HCT116 (cell line): Measurements from ENCODE around the gene XG. TPM values are rescaled to one million over a fixed set of nuclear protein-coding genes. Genes with fewer than 3 reads are reported as not detected.

Experiments used
- ATAC-seq: fragments of 200-7000 bp; cut with Tn5 transposase; 2 replicates; pipeline ENCODE4 v1.9.1; 2020; ENCODE audit warnings: mild to moderate bottlenecking, moderate library complexity
- BruUV-seq: library from RNA; stranded (reverse); fragments of 400-500 nt; replicated peaks from 2 replicates; lab custom pipeline; 2021; lab: Mats Ljungman, UMichigan
- CTCF ChIA-PET: fragments of 300-600 bp; sonication (Branson Sonifier 250); formaldehyde crosslinking; loops from one replicate; lab custom pipeline; 2021; ENCODE audit warnings: antibody characterized with exemption; lab: Charles Lee
- POLR2A ChIA-PET: fragments of 300-600, 350-600 bp; sonication (Branson Sonifier 250); formaldehyde crosslinking; loops from one replicate; lab custom pipeline; 2021; ENCODE audit warnings: antibody characterized with exemption; lab: Charles Lee
- RAD21 ChIA-PET, 2 experiments: fragments of 300-600 bp; sonication (Branson Sonifier 250); formaldehyde crosslinking; loops; one replicate each; lab custom pipeline; 2023; ENCODE audit warnings: low total read pairs in 2 of 2; ENCODE audit not compliant: uncharacterized antibody in 2 of 2, unreplicated experiment in 2 of 2, low non-redundant PET in 1 of 2; lab: Charles Lee
- DNase-seq: peaks from one replicate; pipeline ENCODE4 v3.0.0-alpha.2; 2010; ENCODE audit warnings: low read depth, low spot score
- H2AFZ ChIP-seq: fragments of 200-600 bp; shearing (Covaris generic), sonication (generic); 2 replicates; pipeline ENCODE4 v1.6.1; 2017; ENCODE audit warnings: low read depth, mixed run types, mixed read lengths, antibody characterized with exemption, low read length; ENCODE audit not compliant: poor library complexity, severe bottlenecking
- H3K27ac ChIP-seq: 2 replicates; pipeline ENCODE4 v1.5.1; 2012; ENCODE audit warnings: low read depth, low read length
- H3K27me3 ChIP-seq: fragments of 200-600 bp; sonication (generic); 2 replicates; pipeline ENCODE4 v1.6.1; 2016; ENCODE audit warnings: mixed run types, low read length, mixed read lengths; ENCODE audit not compliant: insufficient read depth
- H3K36me3 ChIP-seq, 2 experiments: fragments of 200-500 bp in 1 of 2; fragments of 200-600 bp in 1 of 2; sonication (Bioruptor generic) in 1 of 2; sonication (generic) in 1 of 2; 2 replicates each; pipeline versions ENCODE4 v1.5.1 to v1.6.1; 2014 to 2016; ENCODE audit warnings: low read length in 2 of 2, inconsistent platforms in 1 of 2, mixed read lengths in 1 of 2, mixed run types in 1 of 2; ENCODE audit not compliant: insufficient read depth in 2 of 2, control insufficient read depth in 1 of 2
- H3K4me1 ChIP-seq, 2 experiments: fragments of 200-600 bp in 1 of 2; sonication (generic) in 1 of 2; 2 replicates each; pipeline versions ENCODE4 v1.5.1 to v1.6.1; 2012 to 2017; ENCODE audit warnings: low read length in 2 of 2, inconsistent platforms in 1 of 2, mild to moderate bottlenecking in 1 of 2, mixed read lengths in 1 of 2, mixed run types in 1 of 2, moderate library complexity in 1 of 2; ENCODE audit not compliant: insufficient read depth in 2 of 2, control insufficient read depth in 1 of 2
- H3K4me2 ChIP-seq: fragments of 200-600 bp; sonication (generic); 2 replicates; pipeline ENCODE4 v1.6.1; 2017; ENCODE audit warnings: mixed run types, low read length, mixed read lengths
- H3K4me3 ChIP-seq, 2 experiments: fragments of 200-600 bp in 1 of 2; sonication (generic) in 1 of 2; replicated peaks in 1 of 2; 2 replicates each; pipeline ENCODE4 v1.5.1; 2011 to 2016; ENCODE audit warnings: low read length in 2 of 2, control low read depth in 1 of 2, low read depth in 1 of 2, mild to moderate bottlenecking in 1 of 2, mixed read lengths in 1 of 2, mixed run types in 1 of 2
- H3K79me2 ChIP-seq: fragments of 200-600 bp; sonication (generic); 2 replicates; pipeline ENCODE4 v1.6.1; 2017; ENCODE audit warnings: mild to moderate bottlenecking, mixed run types, low read length, moderate library complexity, mixed read lengths; ENCODE audit not compliant: insufficient read depth
- H3K9ac ChIP-seq: fragments of 200-600 bp; sonication (generic); 2 replicates; pipeline ENCODE4 v1.6.1; 2016; ENCODE audit warnings: low read length, mixed read lengths
- H3K9me2 ChIP-seq: fragments of 200-600 bp; sonication (generic), shearing (Covaris generic); 2 replicates; pipeline ENCODE4 v1.6.1; 2017; ENCODE audit warnings: mixed run types, mild to moderate bottlenecking, moderate library complexity; ENCODE audit not compliant: insufficient read depth
- H3K9me3 ChIP-seq, 2 experiments: fragments of 200-500 bp in 1 of 2; fragments of 200-600 bp in 1 of 2; sonication (Bioruptor generic) in 1 of 2; sonication (generic) in 1 of 2; 2 replicates each; pipeline ENCODE4 v1.6.1; 2014 to 2017; ENCODE audit warnings: low read length in 2 of 2, mixed read lengths in 2 of 2, inconsistent platforms in 1 of 2, low read depth in 1 of 2, mild to moderate bottlenecking in 1 of 2, mixed run types in 1 of 2, moderate library complexity in 1 of 2; ENCODE audit not compliant: control insufficient read depth in 1 of 2, insufficient read depth in 1 of 2
- H4K20me1 ChIP-seq: fragments of 200-600 bp; sonication (generic), shearing (Covaris generic); 2 replicates; pipeline ENCODE4 v1.6.1; 2017; ENCODE audit warnings: mixed run types, mild to moderate bottlenecking, moderate library complexity; ENCODE audit not compliant: insufficient read depth
- CEBPB ChIP-seq: IDR thresholded peaks from 2 replicates; pipeline ENCODE4 v1.6.1; 2012; ENCODE audit warnings: low read depth
- CTCF ChIP-seq, 3 experiments: fragments of 200-600 bp in 1 of 3; sonication (generic) in 1 of 3; IDR thresholded peaks in 2 of 3; conservative IDR thresholded peaks in 1 of 3; 2 replicates each; pipeline ENCODE4 v1.5.1; 2012 to 2017; ENCODE audit warnings: low read depth in 2 of 3, low read length in 2 of 3, antibody characterized with exemption in 1 of 3, borderline replicate concordance in 1 of 3, control low read depth in 1 of 3, mild to moderate bottlenecking in 1 of 3, mixed read lengths in 1 of 3, mixed run types in 1 of 3, moderate library complexity in 1 of 3; ENCODE audit not compliant: insufficient read depth in 1 of 3
- EGR1 ChIP-seq: IDR thresholded peaks from 2 replicates; pipeline ENCODE4 v1.6.1; 2012; ENCODE audit warnings: low read depth
- ELF1 ChIP-seq: IDR thresholded peaks from 2 replicates; pipeline ENCODE4 v1.6.1; 2012; ENCODE audit warnings: low read depth, borderline replicate concordance
- JUND ChIP-seq: IDR thresholded peaks from 2 replicates; pipeline ENCODE4 v1.6.1; 2012
- POLR2A ChIP-seq: IDR thresholded peaks from 2 replicates; pipeline ENCODE4 v1.7.0; 2011; ENCODE audit warnings: borderline replicate concordance; ENCODE audit not compliant: insufficient read depth, insufficient read length; ENCODE audit errors: extremely low read depth
- POLR2AphosphoS5 ChIP-seq: IDR thresholded peaks from 2 replicates; pipeline ENCODE4 v1.6.1; 2011; ENCODE audit warnings: mild to moderate bottlenecking, low read depth, low read length, moderate library complexity
- RAD21 ChIP-seq: IDR thresholded peaks from 2 replicates; pipeline ENCODE4 v1.6.1; 2012; ENCODE audit warnings: low read depth, mild to moderate bottlenecking
- SP1 ChIP-seq: IDR thresholded peaks from 2 replicates; pipeline ENCODE4 v1.6.1; 2012; ENCODE audit warnings: low read depth
- TCF7L2 ChIP-seq: IDR thresholded peaks from 2 replicates; pipeline ENCODE4 v1.7.0; 2011; ENCODE audit warnings: borderline replicate concordance, inconsistent platforms; ENCODE audit not compliant: insufficient read depth, insufficient read length; ENCODE audit errors: extremely low read depth
- YY1 ChIP-seq: IDR thresholded peaks from 2 replicates; pipeline ENCODE4 v1.6.1; 2011; ENCODE audit warnings: low read length, low read depth, moderate library complexity, mild to moderate bottlenecking; ENCODE audit not compliant: insufficient replicate concordance; ENCODE audit errors: extremely low read depth
- ZFX ChIP-seq: fragments of 450-650 bp; IDR thresholded peaks from 2 replicates; pipeline ENCODE4 v1.6.1; 2017
- ZNF274 ChIP-seq: fragments of 200-500 bp; sonication (Bioruptor generic); IDR thresholded peaks from 2 replicates; pipeline ENCODE4 v1.6.1; 2014; ENCODE audit warnings: mild to moderate bottlenecking, low read depth, low read length, inconsistent platforms
- intact Hi-C: fragments of 100-400 bp; cut with micrococcal nuclease; formaldehyde crosslinking; loops from 2 replicates; pipeline ENCODE4 v1.10.0; 2022
- total RNA-seq: library from RNA; stranded (reverse); gene quantifications from one replicate; pipeline ENCODE4 v1.2.1, GENCODE V29; 2021; ENCODE audit not compliant: unreplicated experiment
- TF ChIP-seq, protein P1 (sequence below): IDR thresholded peaks from 2 replicates; pipeline ENCODE4 v1.6.1; 2012
- TF ChIP-seq, protein P2 (sequence below): IDR thresholded peaks from 2 replicates; pipeline ENCODE4 v1.6.1; 2011; ENCODE audit warnings: mild to moderate bottlenecking, low read length, moderate library complexity; ENCODE audit not compliant: insufficient replicate concordance; ENCODE audit errors: extremely low read depth

The XG gene
- total RNA-seq, 1 experiment from 2014 or later, result not detected

DNA sequence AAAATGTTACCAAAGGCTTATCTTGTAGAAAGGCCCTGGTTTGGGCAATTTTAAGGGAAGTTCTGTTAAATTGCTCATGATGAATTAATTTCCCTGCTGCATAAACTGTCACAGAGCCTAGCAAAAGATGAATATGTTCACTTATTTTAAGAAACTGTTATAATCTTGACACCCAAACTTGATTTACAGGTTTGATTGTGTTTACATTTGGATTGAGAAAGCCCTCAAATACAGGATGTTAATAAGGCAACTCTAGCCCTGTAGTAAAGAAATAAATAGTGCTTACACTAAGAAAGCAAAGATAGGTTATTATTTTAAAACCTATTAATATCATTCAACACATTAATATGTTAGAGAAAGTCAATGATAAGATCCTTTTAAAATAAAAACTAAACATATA, 95.2 kb downstream of the XG start:
- intact Hi-C loops, result no loop called here
- CTCF ChIA-PET, result no interaction called here

More for the DNA sequence above, 95.2 kb downstream of the XG start:
- TF ChIP-seq, protein P1, sequence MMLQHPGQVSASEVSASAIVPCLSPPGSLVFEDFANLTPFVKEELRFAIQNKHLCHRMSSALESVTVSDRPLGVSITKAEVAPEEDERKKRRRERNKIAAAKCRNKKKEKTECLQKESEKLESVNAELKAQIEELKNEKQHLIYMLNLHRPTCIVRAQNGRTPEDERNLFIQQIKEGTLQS, result no peak
- no peak for TF ChIP-seq CTCF (IDR thresholded peaks at IDR 0.05 in 2 of 3, conservative IDR thresholded peaks at IDR 0.05 in 1 of 3; ENCODE audit: borderline replicate concordance in 1 of 3, insufficient read depth in 1 of 3, low read depth in 2 of 3, low read length in 2 of 3)
- no peak for TF ChIP-seq JUND
- TF ChIP-seq CEBPB, result no peak
- no peak for TF ChIP-seq ZFX
- TF ChIP-seq POLR2A, result no peak
- TF ChIP-seq ZNF274, result no peak
- TF ChIP-seq TCF7L2, result no peak
- TF ChIP-seq SP1, result no peak
- no peak for TF ChIP-seq YY1
- TF ChIP-seq RAD21, result no peak
- TF ChIP-seq, protein P2, sequence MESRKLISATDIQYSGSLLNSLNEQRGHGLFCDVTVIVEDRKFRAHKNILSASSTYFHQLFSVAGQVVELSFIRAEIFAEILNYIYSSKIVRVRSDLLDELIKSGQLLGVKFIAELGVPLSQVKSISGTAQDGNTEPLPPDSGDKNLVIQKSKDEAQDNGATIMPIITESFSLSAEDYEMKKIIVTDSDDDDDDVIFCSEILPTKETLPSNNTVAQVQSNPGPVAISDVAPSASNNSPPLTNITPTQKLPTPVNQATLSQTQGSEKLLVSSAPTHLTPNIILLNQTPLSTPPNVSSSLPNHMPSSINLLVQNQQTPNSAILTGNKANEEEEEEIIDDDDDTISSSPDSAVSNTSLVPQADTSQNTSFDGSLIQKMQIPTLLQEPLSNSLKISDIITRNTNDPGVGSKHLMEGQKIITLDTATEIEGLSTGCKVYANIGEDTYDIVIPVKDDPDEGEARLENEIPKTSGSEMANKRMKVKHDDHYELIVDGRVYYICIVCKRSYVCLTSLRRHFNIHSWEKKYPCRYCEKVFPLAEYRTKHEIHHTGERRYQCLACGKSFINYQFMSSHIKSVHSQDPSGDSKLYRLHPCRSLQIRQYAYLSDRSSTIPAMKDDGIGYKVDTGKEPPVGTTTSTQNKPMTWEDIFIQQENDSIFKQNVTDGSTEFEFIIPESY, result no peak
- TF ChIP-seq POLR2AphosphoS5, result no peak
- no peak for TF ChIP-seq ELF1
- TF ChIP-seq EGR1, result no peak
- no peaks in the 10 kb centered on the region for H3K27me3 ChIP-seq
- H3K36me3 ChIP-seq, result no peaks in the 10 kb centered on the region
- no peak overlapping the region for H2AFZ ChIP-seq
- ChIA-PET RAD21 (no interaction called here), POLR2A (no interaction called here)
- no peaks in the 10 kb centered on the region for H4K20me1 ChIP-seq
- no peak overlapping the region for H3K27ac ChIP-seq
- no peak for DNase-seq
- H3K9me2 ChIP-seq, result no peaks in the 10 kb centered on the region
- H3K4me3 ChIP-seq, result no peak overlapping the region
- H3K4me1 ChIP-seq, result no peaks in the 10 kb centered on the region
- H3K9me3 ChIP-seq, result no peaks in the 10 kb centered on the region
- no TSS peak for BruUV-seq
- no peak overlapping the region for H3K4me2 ChIP-seq
- no peak overlapping the region for H3K9ac ChIP-seq
- no peaks in the 10 kb centered on the region for H3K79me2 ChIP-seq
- no peak for ATAC-seq
